ENCODE results near the gene NUDT16.
"Not testable (repeated sequence)": the region's sequence is repeated elsewhere in the genome, so short reads cannot be mapped to it uniquely, and the experiment has no call there.

NUDT16 gene

GRCh38 chr3:131361464-131362421, 19.8 kb upstream of the NUDT16 start:
- no peak for TF ChIP-seq CTCF (conservative IDR thresholded peaks at IDR 0.05; ENCODE audit: low read depth, low read length)
- H3K4me3 ChIP-seq (ENCODE audit: low read depth, low read length): peak overlapping the region; percentile 67
- peak; percentile 69 for DNase-seq (ENCODE audit: low read depth)

- no peak for TF ChIP-seq CTCF (conservative IDR thresholded peaks at IDR 0.05; ENCODE audit: low read depth, low read length)
- no peak for DNase-seq (ENCODE audit: low read depth)
- no peak overlapping the region for H3K4me3 ChIP-seq (ENCODE audit: low read depth, low read length)
These were observed 18.3 kb upstream of the NUDT16 start for GRCh38 chr3:131363275-131363674.

- H3K4me3 ChIP-seq (ENCODE audit: low read depth, low read length): no peak overlapping the region
- DNase-seq (ENCODE audit: low read depth): no peak
- no peak for TF ChIP-seq CTCF (conservative IDR thresholded peaks at IDR 0.05; ENCODE audit: low read depth, low read length)
These were observed 10.5 kb upstream of the NUDT16 start for GRCh38 chr3:131370935-131371687.

GRCh38 chr3:131371688-131372066, 9.9 kb upstream of the NUDT16 start:
- no peak overlapping the region for H3K4me3 ChIP-seq (ENCODE audit: low read depth, low read length)
- no peak for DNase-seq (ENCODE audit: low read depth)
- no peak for TF ChIP-seq CTCF (conservative IDR thresholded peaks at IDR 0.05; ENCODE audit: low read depth, low read length)

- no peak for DNase-seq (ENCODE audit: low read depth)
- H3K4me3 ChIP-seq (ENCODE audit: low read depth, low read length): no peak overlapping the region
- no peak for TF ChIP-seq CTCF (conservative IDR thresholded peaks at IDR 0.05; ENCODE audit: low read depth, low read length)
These were observed 6.8 kb upstream of the NUDT16 start for GRCh38 chr3:131374741-131375140.

- not testable (repeated sequence) for DNase-seq (ENCODE audit: low read depth)
- H3K4me3 ChIP-seq (ENCODE audit: low read depth, low read length): peak overlapping the region; percentile 87
These were observed 641 bp upstream of the NUDT16 start for GRCh38 chr3:131380821-131381444.
